ENCODE measurements around the gene WFIKKN1. TPM values are rescaled to one million over a fixed set of nuclear protein-coding genes. Genes with fewer than 3 reads are reported as not detected.

WFIKKN1 gene
- total and polyA plus RNA-seq, 2 donors from 2014 or later, result 0.69 to 1.8 TPM

- no peak for DNase-seq
- Histone ChIP-seq H3K9me3 (ENCODE audit: control insufficient read depth in 2 of 3, insufficient read depth in 1 of 3, low read length in 3 of 3) (no peaks in the 10 kb centered on the region), H3K27me3 (ENCODE audit: control insufficient read depth, insufficient read depth, low read length) (no peaks in the 10 kb centered on the region), H3K27ac (ENCODE audit: low read depth in 2 of 2, low read length in 2 of 2) (no peak overlapping the region), H3K36me3 (ENCODE audit: control insufficient read depth in 2 of 3, insufficient read depth in 3 of 3, low read length in 3 of 3) (no peaks in the 10 kb centered on the region), H3K9ac (ENCODE audit: low read length in 3 of 3) (no peak overlapping the region), H3K4me3 (ENCODE audit: low read length in 3 of 3) (no peak overlapping the region), H3K4me1 (ENCODE audit: control insufficient read depth in 2 of 3, insufficient read depth in 2 of 3, low read depth in 1 of 3, low read length in 3 of 3) (peaks cover 0 to 10% (median 0%) of the 10 kb centered on the region in 3 donors)
- FAIRE-seq, result no peak
- TF ChIP-seq CTCF (IDR thresholded peaks at IDR 0.05; ENCODE audit: borderline replicate concordance, extremely low read depth, insufficient read depth), result no peak
- intact Hi-C loops (cut with DNase I), result no loop called here
Measured at GRCh38 chr16:659618-660017, 28.8 kb downstream of the WFIKKN1 start.

GRCh38 chr16:660132-660458, 29.3 kb downstream of the WFIKKN1 start:
- no peak overlapping the region for H3K4me3 ChIP-seq (ENCODE audit: low read length in 3 of 3)
- FAIRE-seq (no peak), DNase-seq (no peak)
- no peaks in the 10 kb centered on the region for H3K27me3 ChIP-seq (ENCODE audit: control insufficient read depth, insufficient read depth, low read length)
- no peaks in the 10 kb centered on the region for H3K9me3 ChIP-seq (ENCODE audit: control insufficient read depth in 2 of 3, insufficient read depth in 1 of 3, low read length in 3 of 3)
- intact Hi-C loops (cut with DNase I), result no loop called here
- H3K4me1 ChIP-seq (ENCODE audit: control insufficient read depth in 2 of 3, insufficient read depth in 2 of 3, low read depth in 1 of 3, low read length in 3 of 3), result peaks cover 0 to 10% (median 0%) of the 10 kb centered on the region in 3 donors
- no peak overlapping the region for H3K27ac ChIP-seq (ENCODE audit: low read depth in 2 of 2, low read length in 2 of 2)
- no peak for TF ChIP-seq CTCF (IDR thresholded peaks at IDR 0.05; ENCODE audit: borderline replicate concordance, extremely low read depth, insufficient read depth)
- H3K36me3 ChIP-seq (ENCODE audit: control insufficient read depth in 2 of 3, insufficient read depth in 3 of 3, low read length in 3 of 3), result no peaks in the 10 kb centered on the region
- no peak overlapping the region for H3K9ac ChIP-seq (ENCODE audit: low read length in 3 of 3)

GRCh38 chr16:660459-661183, 29.8 kb downstream of the WFIKKN1 start:
- intact Hi-C loops (cut with DNase I), result no loop called here
- FAIRE-seq (no peak), DNase-seq (peak; percentile 89 to 98 (median 94))
- Histone ChIP-seq H3K27ac (ENCODE audit: low read depth in 2 of 2, low read length in 2 of 2) (no peak overlapping the region), H3K9me3 (ENCODE audit: control insufficient read depth in 2 of 3, insufficient read depth in 1 of 3, low read length in 3 of 3) (no peaks in the 10 kb centered on the region), H3K4me3 (ENCODE audit: low read length in 3 of 3) (no peak overlapping the region), H3K4me1 (ENCODE audit: control insufficient read depth in 2 of 3, insufficient read depth in 2 of 3, low read depth in 1 of 3, low read length in 3 of 3) (peaks cover 0 to 10% (median 0%) of the 10 kb centered on the region in 3 donors), H3K36me3 (ENCODE audit: control insufficient read depth in 2 of 3, insufficient read depth in 3 of 3, low read length in 3 of 3) (no peaks in the 10 kb centered on the region), H3K27me3 (ENCODE audit: control insufficient read depth, insufficient read depth, low read length) (no peaks in the 10 kb centered on the region), H3K9ac (ENCODE audit: low read length in 3 of 3) (no peak overlapping the region)
- peak; percentile 67 for TF ChIP-seq CTCF (IDR thresholded peaks at IDR 0.05; ENCODE audit: borderline replicate concordance, extremely low read depth, insufficient read depth)

All from kidney (tissue), 14 donors.